OCI-LY1 (cell line): ENCODE data around the gene PAN2.

Experiments
- CTCF ChIP-seq: fragments of 200-600 bp; sonication (generic), shearing (Covaris generic); IDR thresholded peaks from 2 replicates; pipeline ENCODE4 v1.5.1; 2017; ENCODE audit warnings: mild to moderate bottlenecking, antibody characterized with exemption, low read length, moderate library complexity, mixed read lengths
- EZH2 ChIP-seq: fragments of 200-600 bp; sonication (generic), shearing (Covaris generic); IDR thresholded peaks from 2 replicates; pipeline ENCODE4 v1.8.0; 2017; ENCODE audit warnings: borderline replicate concordance, mixed run types, mild to moderate bottlenecking, antibody characterized with exemption, low read length, moderate library complexity, mixed read lengths

GRCh38 chr12:56282579-56282978, 51.2 kb downstream of the PAN2 start:
- TF ChIP-seq CTCF, result no peak
- no peak for TF ChIP-seq EZH2
